ENCODE results near the gene SIRT6. TPM values are rescaled to one million over a fixed set of nuclear protein-coding genes. Genes with fewer than 3 reads are reported as not detected.
"Not testable (repeated sequence)": the region's sequence is repeated elsewhere in the genome, so short reads cannot be mapped to it uniquely, and the experiment has no call there.

SIRT6 gene
- total and polyA plus RNA-seq, 2 donors from 2014 or later, result 27.0 to 27.3 TPM

GRCh38 chr19:4144666-4145249, 37.6 kb downstream of the SIRT6 start:
- FAIRE-seq, result no peak
- no peak overlapping the region for H3K4me3 ChIP-seq (ENCODE audit: low read length in 3 of 3)
- no peaks in the 10 kb centered on the region for H3K9me3 ChIP-seq (ENCODE audit: control insufficient read depth in 2 of 3, insufficient read depth in 1 of 3, low read length in 3 of 3)
- no peak overlapping the region for H3K9ac ChIP-seq (ENCODE audit: low read length in 3 of 3)
- intact Hi-C loops (cut with DNase I), result no loop called here
- no peaks in the 10 kb centered on the region for H3K4me1 ChIP-seq (ENCODE audit: control insufficient read depth in 2 of 3, insufficient read depth in 2 of 3, low read depth in 1 of 3, low read length in 3 of 3)
- no peak for DNase-seq
- no peaks in the 10 kb centered on the region for H3K27me3 ChIP-seq (ENCODE audit: control insufficient read depth, insufficient read depth, low read length)
- no peaks in the 10 kb centered on the region for H3K36me3 ChIP-seq (ENCODE audit: control insufficient read depth in 2 of 3, insufficient read depth in 3 of 3, low read length in 3 of 3)
- H3K27ac ChIP-seq (ENCODE audit: low read depth in 2 of 2, low read length in 2 of 2), result no peak overlapping the region
- TF ChIP-seq CTCF (IDR thresholded peaks at IDR 0.05; ENCODE audit: borderline replicate concordance, extremely low read depth, insufficient read depth), result no peak

- H3K27ac ChIP-seq (ENCODE audit: low read depth in 2 of 2, low read length in 2 of 2); DNase-seq; H3K9me3 ChIP-seq (ENCODE audit: control insufficient read depth in 2 of 3, insufficient read depth in 1 of 3, low read length in 3 of 3); H3K9ac ChIP-seq (ENCODE audit: low read length in 3 of 3); intact Hi-C loops (cut with DNase I); H3K36me3 ChIP-seq (ENCODE audit: control insufficient read depth in 2 of 3, insufficient read depth in 3 of 3, low read length in 3 of 3); H3K4me3 ChIP-seq (ENCODE audit: low read length in 3 of 3); H3K4me1 ChIP-seq (ENCODE audit: control insufficient read depth in 2 of 3, insufficient read depth in 2 of 3, low read depth in 1 of 3, low read length in 3 of 3); FAIRE-seq; H3K27me3 ChIP-seq (ENCODE audit: control insufficient read depth, insufficient read depth, low read length): not testable (repeated sequence)
Measured at GRCh38 chr19:4142916-4143315, 39.4 kb downstream of the SIRT6 start.

- Histone ChIP-seq H3K9ac (ENCODE audit: low read length in 3 of 3) (no peak overlapping the region), H3K4me3 (ENCODE audit: low read length in 3 of 3) (no peak overlapping the region), H3K4me1 (ENCODE audit: control insufficient read depth in 2 of 3, insufficient read depth in 2 of 3, low read depth in 1 of 3, low read length in 3 of 3) (no peaks in the 10 kb centered on the region), H3K27ac (ENCODE audit: low read depth in 2 of 2, low read length in 2 of 2) (no peak overlapping the region), H3K27me3 (ENCODE audit: control insufficient read depth, insufficient read depth, low read length) (no peaks in the 10 kb centered on the region), H3K36me3 (ENCODE audit: control insufficient read depth in 2 of 3, insufficient read depth in 3 of 3, low read length in 3 of 3) (no peaks in the 10 kb centered on the region), H3K9me3 (ENCODE audit: control insufficient read depth in 2 of 3, insufficient read depth in 1 of 3, low read length in 3 of 3) (no peaks in the 10 kb centered on the region)
- intact Hi-C loops (cut with DNase I), result no loop called here
- no peak for FAIRE-seq
- TF ChIP-seq CTCF (IDR thresholded peaks at IDR 0.05; ENCODE audit: borderline replicate concordance, extremely low read depth, insufficient read depth), result peak; percentile 41
- peak in 4 of 5 donors; percentile 25 to 68 (median 53) for DNase-seq
Measured at GRCh38 chr19:4140237-4140711, 42.1 kb downstream of the SIRT6 start.

GRCh38 chr19:4139614-4140236, 42.6 kb downstream of the SIRT6 start:
- Histone ChIP-seq H3K4me3 (ENCODE audit: low read length in 3 of 3) (no peak overlapping the region), H3K27me3 (ENCODE audit: control insufficient read depth, insufficient read depth, low read length) (no peaks in the 10 kb centered on the region), H3K36me3 (ENCODE audit: control insufficient read depth in 2 of 3, insufficient read depth in 3 of 3, low read length in 3 of 3) (no peaks in the 10 kb centered on the region), H3K4me1 (ENCODE audit: control insufficient read depth in 2 of 3, insufficient read depth in 2 of 3, low read depth in 1 of 3, low read length in 3 of 3) (no peaks in the 10 kb centered on the region), H3K27ac (ENCODE audit: low read depth in 2 of 2, low read length in 2 of 2) (no peak overlapping the region), H3K9ac (ENCODE audit: low read length in 3 of 3) (no peak overlapping the region), H3K9me3 (ENCODE audit: control insufficient read depth in 2 of 3, insufficient read depth in 1 of 3, low read length in 3 of 3) (no peaks in the 10 kb centered on the region)
- peak; percentile 85 for TF ChIP-seq CTCF (IDR thresholded peaks at IDR 0.05; ENCODE audit: borderline replicate concordance, extremely low read depth, insufficient read depth)
- FAIRE-seq (no peak), DNase-seq (peak; percentile 52 to 88 (median 73))
- intact Hi-C loops (cut with DNase I), result no loop called here
